ENCODE results near the gene HOMER1. TPM values are rescaled to one million over a fixed set of nuclear protein-coding genes. Genes with fewer than 3 reads are reported as not detected.

Gene HOMER1
- total RNA-seq, 2 donors from 2014 or later, result 1.6 to 11.9 TPM

- H3K9me3 ChIP-seq, result no peaks in the 10 kb centered on the region
- 71 to 80% methylated on average over 10 of the region's 10 CpGs for WGBS, 2 donors
- intact Hi-C loops (cut with DNase I), result no loop called here
- no peaks in the 10 kb centered on the region for H3K27me3 ChIP-seq
- no peaks in the 10 kb centered on the region for H3K36me3 ChIP-seq (replicated peaks in 1 of 2; ENCODE audit: insufficient read depth in 1 of 2, low read depth in 2 of 2)
- no peak overlapping the region for H3K4me3 ChIP-seq
- H3K27ac ChIP-seq, result no peak overlapping the region
- ATAC-seq (no peak), DNase-seq (no peak)
- no peak for TF ChIP-seq CTCF (IDR thresholded peaks at IDR 0.05)
- TF ChIP-seq POLR2A (IDR thresholded peaks at IDR 0.05), result no peak
- no peaks in the 10 kb centered on the region for H3K4me1 ChIP-seq
Observed at GRCh38 chr5:79349047-79349446, 164.9 kb downstream of the HOMER1 start.

- H3K9me3 ChIP-seq, result no peaks in the 10 kb centered on the region
- H3K27me3 ChIP-seq, result no peaks in the 10 kb centered on the region
- ATAC-seq (no peak), DNase-seq (no peak)
- H3K4me1 ChIP-seq, result no peaks in the 10 kb centered on the region
- H3K36me3 ChIP-seq (replicated peaks in 1 of 2; ENCODE audit: insufficient read depth in 1 of 2, low read depth in 2 of 2), result no peaks in the 10 kb centered on the region
- intact Hi-C loops (cut with DNase I), result no loop called here
- WGBS, 2 donors, result 80 to 86% methylated on average over 6 of the region's 6 CpGs
- TF ChIP-seq POLR2A (IDR thresholded peaks at IDR 0.05) (no peak), CTCF (IDR thresholded peaks at IDR 0.05) (no peak)
- no peak overlapping the region for H3K27ac ChIP-seq
- H3K4me3 ChIP-seq, result no peak overlapping the region
Observed at GRCh38 chr5:79346420-79346824, 167.5 kb downstream of the HOMER1 start.

- intact Hi-C loops (cut with DNase I), result no loop called here
- DNase-seq (no peak), ATAC-seq (no peak)
- Histone ChIP-seq H3K27ac (no peak overlapping the region), H3K4me3 (no peak overlapping the region), H3K27me3 (no peaks in the 10 kb centered on the region), H3K4me1 (no peaks in the 10 kb centered on the region), H3K9me3 (no peaks in the 10 kb centered on the region), H3K36me3 (replicated peaks in 1 of 2; ENCODE audit: insufficient read depth in 1 of 2, low read depth in 2 of 2) (no peaks in the 10 kb centered on the region)
- WGBS, 2 donors, result 75 to 86% methylated on average over 6 to 10 of the region's 10 CpGs
- no peak for TF ChIP-seq POLR2A (IDR thresholded peaks at IDR 0.05)
- TF ChIP-seq CTCF (IDR thresholded peaks at IDR 0.05), result no peak
Observed at GRCh38 chr5:79333852-79334557, 179.9 kb downstream of the HOMER1 start.

GRCh38 chr5:79330071-79330470, 183.9 kb downstream of the HOMER1 start:
- intact Hi-C loops (cut with DNase I), result no loop called here
- Histone ChIP-seq H3K4me3 (no peak overlapping the region), H3K9me3 (no peaks in the 10 kb centered on the region), H3K27me3 (no peaks in the 10 kb centered on the region), H3K4me1 (no peaks in the 10 kb centered on the region), H3K36me3 (replicated peaks in 1 of 2; ENCODE audit: insufficient read depth in 1 of 2, low read depth in 2 of 2) (no peaks in the 10 kb centered on the region), H3K27ac (no peak overlapping the region)
- WGBS, 2 donors, result 73 to 75% methylated on average over 5 of the region's 5 CpGs
- ATAC-seq (no peak), DNase-seq (no peak)
- no peak for TF ChIP-seq CTCF (IDR thresholded peaks at IDR 0.05)
- no peak for TF ChIP-seq POLR2A (IDR thresholded peaks at IDR 0.05)

- DNase-seq, result no peak
- Histone ChIP-seq H3K9me3 (no peaks in the 10 kb centered on the region), H3K4me3 (no peak overlapping the region), H3K27ac (no peak overlapping the region), H3K36me3 (replicated peaks in 1 of 2; ENCODE audit: insufficient read depth in 1 of 2, low read depth in 2 of 2) (no peaks in the 10 kb centered on the region), H3K4me1 (no peaks in the 10 kb centered on the region), H3K27me3 (no peaks in the 10 kb centered on the region)
- WGBS, 2 donors, result 79 to 89% methylated on average over 4 of the region's 4 CpGs
- ATAC-seq, result no peak
- no peak for TF ChIP-seq POLR2A (IDR thresholded peaks at IDR 0.05)
- no peak for TF ChIP-seq CTCF (IDR thresholded peaks at IDR 0.05)
- intact Hi-C loops (cut with DNase I), result no loop called here
Observed at GRCh38 chr5:79329453-79329852, 184.5 kb downstream of the HOMER1 start.
